ENCODE measurements around the gene SBF1.

DNA sequence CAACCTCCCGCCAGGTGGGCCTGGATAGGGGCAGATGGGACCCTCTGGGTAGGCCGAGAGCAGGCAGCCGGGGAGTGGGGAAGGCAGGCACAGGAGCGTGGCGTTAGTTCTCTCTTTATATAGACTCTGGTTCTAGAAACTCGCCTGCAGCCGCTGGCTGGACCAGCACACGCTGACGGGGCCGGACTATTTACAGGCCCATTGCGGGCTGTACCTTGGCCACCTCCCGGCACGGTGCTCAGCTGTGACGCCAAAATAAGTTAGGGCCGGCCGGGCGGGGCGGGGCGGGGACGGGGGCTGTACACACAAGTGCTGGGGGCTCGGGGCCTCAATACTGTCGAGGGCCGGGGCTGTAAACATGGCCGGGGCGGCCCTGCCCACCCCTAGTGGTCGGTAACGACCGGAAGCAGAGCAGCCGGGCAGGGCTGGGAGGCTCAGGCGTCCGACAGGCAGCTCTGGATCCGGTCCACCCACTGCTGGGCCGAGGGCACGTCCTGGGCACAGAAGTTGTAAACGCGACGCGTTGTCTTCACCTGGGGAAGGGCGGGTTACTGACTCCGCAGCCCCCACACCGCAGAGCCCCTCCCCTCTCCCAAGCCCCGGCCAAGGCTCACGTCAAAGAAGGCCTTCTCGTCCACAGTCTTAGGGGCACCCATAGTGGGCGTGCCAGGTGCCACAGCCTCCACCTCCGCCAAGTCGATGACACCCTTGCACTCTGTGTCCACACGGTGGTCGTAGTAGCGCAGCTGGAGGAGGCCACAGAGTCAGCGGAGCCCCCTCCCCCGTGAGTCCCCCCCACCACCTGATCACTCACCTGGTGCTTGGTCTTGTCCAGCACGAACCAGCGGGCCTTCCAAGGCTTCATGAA, 27.9 kb downstream of the SBF1 start:
- no peak for TF ChIP-seq CTCF (IDR thresholded peaks at IDR 0.05)
- no peak for TF ChIP-seq POLR2A (IDR thresholded peaks at IDR 0.05)
- no peak for TF ChIP-seq POLR2AphosphoS5 (IDR thresholded peaks at IDR 0.05)
- TF ChIP-seq EP300 (IDR thresholded peaks at IDR 0.05; ENCODE audit: low read depth) = no peak

Data from transverse colon (tissue), 4 donors.